Right hindlimb (tissue), 1 donor: ENCODE data around the gene RGR.

Source experiments
- DNase-seq: peaks from one replicate; pipeline ENCODE4 v3.0.0-alpha.2; 2018

The RGR gene

GRCh38 chr10:84298057-84298456, 53.2 kb downstream of the RGR start:
- DNase-seq: no peak

- DNase-seq: no peak
These were observed 57.4 kb downstream of the RGR start for GRCh38 chr10:84302223-84302622.

GRCh38 chr10:84306751-84307384, 62.0 kb downstream of the RGR start:
- DNase-seq: no peak

GRCh38 chr10:84308021-84308420, 63.2 kb downstream of the RGR start:
- DNase-seq: no peak

- DNase-seq: no peak
These were observed 63.8 kb downstream of the RGR start for GRCh38 chr10:84308481-84309304.
